ENCODE results near the gene COASY. TPM values are rescaled to one million over a fixed set of nuclear protein-coding genes. Genes with fewer than 3 reads are reported as not detected.
A peak's percentile ranks its signal among the peaks of the same experiment; 100 is the strongest.

COASY gene
- total RNA-seq, 2 experiments from 2014 or later: 42.9 to 123 TPM

DNA sequence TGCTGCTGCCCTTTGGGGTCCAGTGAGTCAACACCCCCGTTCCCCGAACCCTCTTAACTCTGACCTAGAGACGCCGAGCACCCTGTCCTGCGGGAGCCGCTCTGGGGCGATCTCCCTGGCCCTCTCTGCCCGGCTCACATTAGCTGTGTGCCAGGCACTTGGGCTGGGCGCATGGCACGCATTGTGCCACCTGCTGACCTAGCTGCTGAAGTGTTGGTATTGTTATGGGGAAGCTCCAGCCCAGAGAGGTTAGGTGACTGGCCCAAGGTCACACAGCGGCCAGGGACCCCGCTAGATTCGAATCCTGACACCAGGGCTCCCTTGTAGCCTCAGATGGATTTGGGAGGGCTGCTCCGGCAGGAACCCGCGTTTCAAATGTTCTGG, 8.1 kb upstream of the COASY start:
- Histone ChIP-seq H3K36me3 (ENCODE audit: insufficient read depth, low read length) (no peaks in the 10 kb centered on the region), H3K9me2 (ENCODE audit: insufficient read depth, low read length) (no peaks in the 10 kb centered on the region), H3K4me2 (ENCODE audit: low read length) (peak overlapping the region; percentile 86), H3K4me1 (ENCODE audit: insufficient read depth, low read length, poor library complexity, severe bottlenecking) (peaks cover 23% of the 10 kb centered on the region), H4K20me1 (ENCODE audit: insufficient read depth, low read length) (no peaks in the 10 kb centered on the region), H3K4me3 (ENCODE audit: low read depth, low read length, poor library complexity, severe bottlenecking) (peak overlapping the region; percentile 87), H2AFZ (ENCODE audit: low read length) (peak overlapping the region; percentile 54; the same call in 1 of the 2 replicates), H3K27ac (ENCODE audit: low read depth, low read length, poor library complexity, severe bottlenecking) (peak overlapping the region; percentile 64), H3K79me2 (ENCODE audit: insufficient read depth, low read depth, low read length) (no peaks in the 10 kb centered on the region), H3K9me3 (ENCODE audit: low read length) (no peaks in the 10 kb centered on the region)
- ChIA-PET POLR2A (no interaction called here), CTCF (ENCODE audit: unreplicated experiment) (no interaction called here)
- no peak for DNase-seq (ENCODE audit: low spot score)
- BruUV-seq (replicated peaks): no TSS peak
- intact Hi-C loops (cut with micrococcal nuclease; ENCODE audit: unreplicated experiment): no loop called here
- TF ChIP-seq, protein P1, sequence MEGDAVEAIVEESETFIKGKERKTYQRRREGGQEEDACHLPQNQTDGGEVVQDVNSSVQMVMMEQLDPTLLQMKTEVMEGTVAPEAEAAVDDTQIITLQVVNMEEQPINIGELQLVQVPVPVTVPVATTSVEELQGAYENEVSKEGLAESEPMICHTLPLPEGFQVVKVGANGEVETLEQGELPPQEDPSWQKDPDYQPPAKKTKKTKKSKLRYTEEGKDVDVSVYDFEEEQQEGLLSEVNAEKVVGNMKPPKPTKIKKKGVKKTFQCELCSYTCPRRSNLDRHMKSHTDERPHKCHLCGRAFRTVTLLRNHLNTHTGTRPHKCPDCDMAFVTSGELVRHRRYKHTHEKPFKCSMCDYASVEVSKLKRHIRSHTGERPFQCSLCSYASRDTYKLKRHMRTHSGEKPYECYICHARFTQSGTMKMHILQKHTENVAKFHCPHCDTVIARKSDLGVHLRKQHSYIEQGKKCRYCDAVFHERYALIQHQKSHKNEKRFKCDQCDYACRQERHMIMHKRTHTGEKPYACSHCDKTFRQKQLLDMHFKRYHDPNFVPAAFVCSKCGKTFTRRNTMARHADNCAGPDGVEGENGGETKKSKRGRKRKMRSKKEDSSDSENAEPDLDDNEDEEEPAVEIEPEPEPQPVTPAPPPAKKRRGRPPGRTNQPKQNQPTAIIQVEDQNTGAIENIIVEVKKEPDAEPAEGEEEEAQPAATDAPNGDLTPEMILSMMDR (conservative IDR thresholded peaks at IDR 0.05; ENCODE audit: low read length): no peak
- no peak for TF ChIP-seq EZH2phosphoT487 (IDR thresholded peaks at IDR 0.05; ENCODE audit: borderline replicate concordance, low read depth, low read length)

DNA sequence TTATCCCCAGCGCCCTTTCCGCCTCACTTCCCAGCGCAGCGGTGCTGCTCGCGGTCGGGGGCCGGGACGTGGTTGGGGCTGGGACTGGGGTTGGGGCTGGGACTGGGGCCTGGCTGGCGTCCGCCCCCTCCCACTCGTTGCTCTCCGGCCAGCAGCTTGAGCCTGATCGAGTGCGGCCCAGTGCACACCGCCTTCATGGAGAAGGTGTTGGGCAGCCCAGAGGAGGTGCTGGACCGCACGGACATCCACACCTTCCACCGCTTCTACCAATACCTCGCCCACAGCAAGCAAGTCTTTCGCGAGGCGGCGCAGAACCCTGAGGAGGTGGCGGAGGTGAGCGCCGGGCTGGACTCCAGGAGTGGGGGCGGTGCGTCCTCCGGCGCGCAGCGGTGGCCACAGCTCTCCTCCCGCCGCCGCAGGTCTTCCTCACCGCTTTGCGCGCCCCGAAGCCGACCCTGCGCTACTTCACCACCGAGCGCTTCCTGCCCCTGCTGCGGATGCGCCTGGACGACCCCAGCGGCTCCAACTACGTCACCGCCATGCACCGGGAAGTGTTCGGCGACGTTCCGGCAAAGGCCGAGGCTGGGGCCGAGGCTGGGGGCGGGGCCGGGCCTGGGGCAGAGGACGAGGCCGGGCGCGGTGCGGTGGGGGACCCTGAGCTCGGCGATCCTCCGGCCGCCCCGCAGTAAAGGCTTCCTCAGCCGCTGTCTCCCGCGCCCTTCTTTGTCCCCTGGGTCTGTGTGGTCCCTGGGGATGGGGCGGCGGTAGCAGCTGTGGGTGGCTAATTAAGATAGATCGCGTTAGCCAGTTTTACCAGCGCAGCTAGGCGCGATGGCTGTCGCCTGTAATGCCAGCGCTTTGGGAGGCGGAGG, 7.5 kb upstream of the COASY start:
- H3K36me3 ChIP-seq (ENCODE audit: insufficient read depth, low read length): no peaks in the 10 kb centered on the region
- H3K27ac ChIP-seq (ENCODE audit: low read depth, low read length, poor library complexity, severe bottlenecking): peak overlapping the region; percentile 64
- peak overlapping the region; percentile 87 for H3K4me3 ChIP-seq (ENCODE audit: low read depth, low read length, poor library complexity, severe bottlenecking)
- H4K20me1 ChIP-seq (ENCODE audit: insufficient read depth, low read length): no peaks in the 10 kb centered on the region
- no peaks in the 10 kb centered on the region for H3K9me2 ChIP-seq (ENCODE audit: insufficient read depth, low read length)
- ChIA-PET CTCF (ENCODE audit: unreplicated experiment) (no interaction called here), POLR2A (no interaction called here)
- H3K79me2 ChIP-seq (ENCODE audit: insufficient read depth, low read depth, low read length): no peaks in the 10 kb centered on the region
- H3K9me3 ChIP-seq (ENCODE audit: low read length): no peaks in the 10 kb centered on the region
- H2AFZ ChIP-seq (ENCODE audit: low read length): peak overlapping the region; percentile 54; the same call in 1 of the 2 replicates
- peaks cover 26% of the 10 kb centered on the region for H3K4me1 ChIP-seq (ENCODE audit: insufficient read depth, low read length, poor library complexity, severe bottlenecking)
- peak; percentile 93 for DNase-seq (ENCODE audit: low spot score)
- peak overlapping the region; percentile 86 for H3K4me2 ChIP-seq (ENCODE audit: low read length)
- intact Hi-C loops (cut with micrococcal nuclease; ENCODE audit: unreplicated experiment): no loop called here
- TF ChIP-seq, protein P1 (conservative IDR thresholded peaks at IDR 0.05; ENCODE audit: low read length): no peak
- no peak for TF ChIP-seq EZH2phosphoT487 (IDR thresholded peaks at IDR 0.05; ENCODE audit: borderline replicate concordance, low read depth, low read length)
- TSS peak; percentile 60 for BruUV-seq (replicated peaks)

DNA sequence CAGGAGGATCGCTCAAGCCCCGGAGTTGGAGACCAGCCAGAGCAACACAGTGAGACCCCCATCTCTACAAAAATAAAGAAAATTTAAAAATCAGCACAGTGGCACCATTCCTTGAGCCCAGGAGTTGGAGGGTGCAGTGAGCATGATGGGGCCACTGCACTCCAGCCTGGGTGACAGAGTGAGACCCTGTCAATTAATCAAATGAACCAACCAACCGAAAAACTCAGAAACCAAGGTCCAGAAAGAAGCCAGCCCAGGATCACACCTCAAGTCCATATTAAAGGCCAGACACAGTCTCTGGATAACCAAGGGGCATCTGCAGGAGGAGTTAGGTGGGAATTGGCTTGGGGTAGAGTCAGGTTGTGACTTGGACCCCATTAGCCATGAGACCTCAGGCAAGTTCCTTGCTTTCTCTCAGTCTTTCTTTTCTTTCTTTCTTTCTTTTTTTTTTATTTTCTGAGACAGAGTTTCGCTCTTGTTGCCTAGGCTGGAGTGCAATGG, 6.8 kb upstream of the COASY start:
- intact Hi-C loops (cut with micrococcal nuclease; ENCODE audit: unreplicated experiment): no loop called here
- H3K4me2 ChIP-seq (ENCODE audit: low read length): peak overlapping the region; percentile 86
- H3K27ac ChIP-seq (ENCODE audit: low read depth, low read length, poor library complexity, severe bottlenecking): peak overlapping the region; percentile 64
- ChIA-PET POLR2A (no interaction called here), CTCF (ENCODE audit: unreplicated experiment) (no interaction called here)
- no peak for DNase-seq (ENCODE audit: low spot score)
- peaks cover 29% of the 10 kb centered on the region for H3K4me1 ChIP-seq (ENCODE audit: insufficient read depth, low read length, poor library complexity, severe bottlenecking)
- TSS peak; percentile 93 for BruUV-seq (replicated peaks)
- no peaks in the 10 kb centered on the region for H3K9me3 ChIP-seq (ENCODE audit: low read length)
- no peaks in the 10 kb centered on the region for H3K79me2 ChIP-seq (ENCODE audit: insufficient read depth, low read depth, low read length)
- peak overlapping the region; percentile 54; the same call in 1 of the 2 replicates for H2AFZ ChIP-seq (ENCODE audit: low read length)
- H4K20me1 ChIP-seq (ENCODE audit: insufficient read depth, low read length): no peaks in the 10 kb centered on the region
- TF ChIP-seq EZH2phosphoT487 (IDR thresholded peaks at IDR 0.05; ENCODE audit: borderline replicate concordance, low read depth, low read length): no peak
- TF ChIP-seq, protein P1 (conservative IDR thresholded peaks at IDR 0.05; ENCODE audit: low read length): no peak
- H3K36me3 ChIP-seq (ENCODE audit: insufficient read depth, low read length): no peaks in the 10 kb centered on the region
- no peaks in the 10 kb centered on the region for H3K9me2 ChIP-seq (ENCODE audit: insufficient read depth, low read length)
- H3K4me3 ChIP-seq (ENCODE audit: low read depth, low read length, poor library complexity, severe bottlenecking): peak overlapping the region; percentile 87
